Fibroblast of mammary gland (primary cell): ENCODE data around the gene CFAP69.

Experiments used
- DNase-seq: peaks from one replicate; pipeline ENCODE4 v3.0.0-alpha.2; 2010; ENCODE audit warnings: low read depth
- H3K4me3 ChIP-seq: 2 replicates; pipeline ENCODE4 v1.5.1; 2011; ENCODE audit warnings: low read depth, mild to moderate bottlenecking, low read length, moderate library complexity; ENCODE audit not compliant: control insufficient read depth
- CTCF ChIP-seq: conservative IDR thresholded peaks from 2 replicates; pipeline ENCODE4 v1.5.1; 2011; ENCODE audit warnings: low read depth, low read length, inconsistent platforms; ENCODE audit not compliant: control insufficient read depth, insufficient read depth

Gene CFAP69

GRCh38 chr7:90309872-90310271 is 64.9 kb downstream of the CFAP69 start:
- H3K4me3 ChIP-seq, result no peak overlapping the region
- no peak for TF ChIP-seq CTCF
- DNase-seq, result no peak

- no peak for TF ChIP-seq CTCF
- no peak overlapping the region for H3K4me3 ChIP-seq
- DNase-seq, result no peak
Observed at GRCh38 chr7:90311175-90311574, 66.2 kb downstream of the CFAP69 start.

- no peak overlapping the region for H3K4me3 ChIP-seq
- DNase-seq, result peak; percentile 30
- peak; percentile 34 for TF ChIP-seq CTCF
Observed at GRCh38 chr7:90312745-90313144, 67.8 kb downstream of the CFAP69 start.

- DNase-seq, result no peak
- H3K4me3 ChIP-seq, result no peak overlapping the region
- TF ChIP-seq CTCF, result no peak
Observed at GRCh38 chr7:90313907-90314306, 68.9 kb downstream of the CFAP69 start.

GRCh38 chr7:90320014-90320413 is 75.0 kb downstream of the CFAP69 start:
- no peak overlapping the region for H3K4me3 ChIP-seq
- no peak for TF ChIP-seq CTCF
- no peak for DNase-seq

- TF ChIP-seq CTCF, result no peak
- peak overlapping the region; percentile 46 for H3K4me3 ChIP-seq
- no peak for DNase-seq
Observed at GRCh38 chr7:90320418-90320800, 75.4 kb downstream of the CFAP69 start.

GRCh38 chr7:90320801-90321494 is 76.0 kb downstream of the CFAP69 start, which contains the start of gene FAM237B:
Gene FAM237B, minus strand, starts transcription at chr7:90321304. Its CDS starts 1,556 bp downstream, at chr7:90319748.
- peak; percentile 34 for DNase-seq
- peak within 1 kb of the TSS; percentile 46 for H3K4me3 ChIP-seq
- no peak for TF ChIP-seq CTCF
